Activated B cell treated with CpG ODN at 0.5 μM for 24 hours (primary cell): Measurements from ENCODE around the gene SLCO4A1. TPM values are rescaled to one million over a fixed set of nuclear protein-coding genes. Genes with fewer than 3 reads are reported as not detected.

Source experiments
- ATAC-seq: fragments of 200-7000 bp; cut with Tn5 transposase; one replicate; pipeline ENCODE4 v1.10.0; 2021; ENCODE audit warnings: low read depth, mild to moderate bottlenecking, moderate library complexity
- CTCF ChIA-PET: fragments of 350-600 bp; sonication (Branson Sonifier 250); formaldehyde crosslinking; loops from one replicate; lab custom pipeline; 2021; ENCODE audit warnings: antibody characterized with exemption; lab: Charles Lee
- POLR2A ChIA-PET: fragments of 350-600 bp; sonication (Branson Sonifier 250); formaldehyde crosslinking; loops from one replicate; lab custom pipeline; 2021; ENCODE audit warnings: antibody characterized with exemption; lab: Charles Lee
- DNase-seq: peaks from one replicate; pipeline ENCODE4 v3.0.0; 2022
- H3K27ac Mint-ChIP-seq: one replicate; pipeline ENCODE4 v1.8.0; 2020; ENCODE audit warnings: mixed read lengths
- H3K27me3 Mint-ChIP-seq: one replicate; pipeline ENCODE4 v1.8.0; 2021; ENCODE audit warnings: mixed read lengths
- H3K36me3 Mint-ChIP-seq: one replicate; pipeline ENCODE4 v1.8.0; 2021; ENCODE audit warnings: low read depth, mixed read lengths
- H3K4me1 Mint-ChIP-seq: one replicate; pipeline ENCODE4 v1.8.0; 2021; ENCODE audit warnings: mixed read lengths
- H3K4me3 Mint-ChIP-seq: one replicate; pipeline ENCODE4 v1.8.0; 2020; ENCODE audit warnings: mild to moderate bottlenecking, mixed read lengths
- H3K9me3 Mint-ChIP-seq: one replicate; pipeline ENCODE4 v1.8.0; 2020; ENCODE audit warnings: mixed read lengths
- intact Hi-C: fragments of 100-400 bp; cut with micrococcal nuclease; formaldehyde crosslinking; loops from one replicate; pipeline ENCODE4 v1.15.1; 2024
- total RNA-seq: library from RNA; stranded (reverse); gene quantifications from 2 replicates; pipeline ENCODE4 v1.2.3, GENCODE V29; 2022
- TF ChIP-seq, protein P1 (sequence below): fragments of 200-600 bp; IDR thresholded peaks from one replicate; pipeline ENCODE4 v1.8.0; 2022; ENCODE audit warnings: antibody characterized with exemption, mild to moderate bottlenecking

The SLCO4A1 gene
- total RNA-seq, 1 donor from 2014 or later, result 38.9 TPM

DNA sequence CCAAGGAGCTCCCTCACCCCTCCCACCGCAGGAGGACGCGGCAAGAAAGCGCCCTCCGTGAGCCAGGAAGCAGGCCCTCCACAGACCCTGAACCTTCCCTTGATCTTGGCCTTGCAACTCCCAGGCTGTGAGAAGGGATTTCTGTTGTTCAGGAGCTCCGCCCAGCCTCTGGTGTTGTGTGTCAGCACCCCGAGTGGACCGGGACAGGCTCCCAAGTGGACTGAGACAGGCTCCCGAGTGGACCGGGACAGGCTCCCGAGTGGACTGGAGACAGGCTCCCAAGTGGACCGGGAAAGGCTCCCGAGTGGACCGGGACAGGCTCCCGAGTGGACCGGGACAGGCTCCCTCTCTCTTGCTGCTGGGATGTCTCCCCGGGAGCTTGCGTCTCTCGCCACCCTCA lies 57.0 kb downstream of the SLCO4A1 start:
- intact Hi-C loops, result loop anchor here (10.0 kb wide), 1 partner anchor 56 kb away; no protein-coding TSS in a partner anchor

DNA sequence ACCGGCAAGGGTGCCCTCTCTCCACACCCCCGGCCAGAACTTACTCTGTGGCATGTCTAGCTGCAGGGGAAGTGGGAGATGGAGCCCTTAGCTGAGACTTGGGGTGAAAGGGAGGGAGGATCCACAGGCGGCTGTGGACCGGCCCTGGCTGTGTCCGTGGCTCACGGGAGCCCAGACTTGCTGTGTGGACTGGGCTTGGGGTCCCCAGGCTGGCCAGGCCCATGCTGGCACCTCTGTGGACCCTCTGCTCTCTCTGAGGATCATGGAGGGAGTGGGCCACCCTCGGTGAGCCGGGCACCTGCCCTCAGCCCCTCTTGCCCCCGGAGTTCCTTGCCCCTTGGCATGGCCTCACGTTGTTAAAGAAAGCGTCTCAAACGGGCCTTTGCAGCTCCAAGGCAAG lies 57.4 kb downstream of the SLCO4A1 start:
- H3K27ac Mint-ChIP-seq, result no peak overlapping the region
- H3K9me3 Mint-ChIP-seq, result no peaks in the 10 kb centered on the region
- TF ChIP-seq, protein P1, sequence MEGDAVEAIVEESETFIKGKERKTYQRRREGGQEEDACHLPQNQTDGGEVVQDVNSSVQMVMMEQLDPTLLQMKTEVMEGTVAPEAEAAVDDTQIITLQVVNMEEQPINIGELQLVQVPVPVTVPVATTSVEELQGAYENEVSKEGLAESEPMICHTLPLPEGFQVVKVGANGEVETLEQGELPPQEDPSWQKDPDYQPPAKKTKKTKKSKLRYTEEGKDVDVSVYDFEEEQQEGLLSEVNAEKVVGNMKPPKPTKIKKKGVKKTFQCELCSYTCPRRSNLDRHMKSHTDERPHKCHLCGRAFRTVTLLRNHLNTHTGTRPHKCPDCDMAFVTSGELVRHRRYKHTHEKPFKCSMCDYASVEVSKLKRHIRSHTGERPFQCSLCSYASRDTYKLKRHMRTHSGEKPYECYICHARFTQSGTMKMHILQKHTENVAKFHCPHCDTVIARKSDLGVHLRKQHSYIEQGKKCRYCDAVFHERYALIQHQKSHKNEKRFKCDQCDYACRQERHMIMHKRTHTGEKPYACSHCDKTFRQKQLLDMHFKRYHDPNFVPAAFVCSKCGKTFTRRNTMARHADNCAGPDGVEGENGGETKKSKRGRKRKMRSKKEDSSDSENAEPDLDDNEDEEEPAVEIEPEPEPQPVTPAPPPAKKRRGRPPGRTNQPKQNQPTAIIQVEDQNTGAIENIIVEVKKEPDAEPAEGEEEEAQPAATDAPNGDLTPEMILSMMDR, result no peak
- H3K4me1 Mint-ChIP-seq, result peaks cover 2% of the 10 kb centered on the region
- DNase-seq, result no peak
- H3K4me3 Mint-ChIP-seq, result no peak overlapping the region
- ChIA-PET CTCF (no interaction called here), POLR2A (no interaction called here)
- H3K27me3 Mint-ChIP-seq, result peaks cover 9% of the 10 kb centered on the region
- intact Hi-C loops, result loop anchor here (10.0 kb wide), 1 partner anchor 55 kb away; no protein-coding TSS in a partner anchor
- no peaks in the 10 kb centered on the region for H3K36me3 Mint-ChIP-seq
- no peak for ATAC-seq

More for the DNA sequence above, 57.0 kb downstream of the SLCO4A1 start:
- H3K36me3 Mint-ChIP-seq, result no peaks in the 10 kb centered on the region
- POLR2A ChIA-PET, result no interaction called here
- peaks cover 2% of the 10 kb centered on the region for H3K4me1 Mint-ChIP-seq
- TF ChIP-seq, protein P1, result no peak
- no peaks in the 10 kb centered on the region for H3K9me3 Mint-ChIP-seq
- ATAC-seq (no peak), DNase-seq (no peak)
- H3K4me3 Mint-ChIP-seq, result no peak overlapping the region
- no peak overlapping the region for H3K27ac Mint-ChIP-seq
- CTCF ChIA-PET, result no interaction called here
- H3K27me3 Mint-ChIP-seq, result peaks cover 7% of the 10 kb centered on the region

DNA sequence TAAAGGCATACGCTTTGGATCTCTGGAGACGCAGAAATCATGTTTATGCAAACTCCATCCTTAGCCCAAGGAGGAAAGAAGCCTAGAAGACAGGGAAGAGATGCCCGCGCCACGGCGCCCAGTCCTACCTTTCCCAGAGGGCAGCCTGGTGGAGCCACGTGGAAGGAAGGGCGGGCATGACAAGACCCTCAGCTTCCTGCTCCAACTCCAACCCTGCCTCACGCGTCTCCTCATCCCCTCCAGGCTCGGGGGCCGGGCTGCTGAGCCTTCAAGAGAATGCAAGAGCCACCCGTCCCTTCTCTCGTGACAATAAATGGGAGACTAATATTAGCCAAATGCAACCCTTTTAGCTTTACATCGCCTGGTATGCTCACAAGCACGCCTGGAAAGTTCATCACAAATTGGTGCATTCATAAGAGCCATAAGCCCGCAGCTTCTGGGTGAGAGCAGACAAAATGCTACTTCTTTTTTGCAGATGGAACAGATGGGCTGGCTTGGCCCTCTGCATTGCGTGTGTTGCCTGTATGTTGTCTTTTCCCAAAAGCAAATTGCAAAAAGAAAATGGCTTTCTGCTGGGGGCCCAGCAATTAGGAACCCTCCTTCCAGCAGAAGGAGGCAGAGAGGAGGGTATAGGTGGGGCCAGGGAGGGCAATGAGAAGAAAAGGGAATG lies 58.1 kb downstream of the SLCO4A1 start:
- intact Hi-C loops, result no loop called here
- Mint-ChIP-seq H3K4me3 (no peak overlapping the region), H3K27me3 (peaks cover 6% of the 10 kb centered on the region), H3K9me3 (no peaks in the 10 kb centered on the region), H3K36me3 (no peaks in the 10 kb centered on the region), H3K27ac (no peak overlapping the region), H3K4me1 (peaks cover 2% of the 10 kb centered on the region)
- TF ChIP-seq, protein P1, result no peak
- no peak for ATAC-seq
- ChIA-PET CTCF (no interaction called here), POLR2A (no interaction called here)
- no peak for DNase-seq

DNA sequence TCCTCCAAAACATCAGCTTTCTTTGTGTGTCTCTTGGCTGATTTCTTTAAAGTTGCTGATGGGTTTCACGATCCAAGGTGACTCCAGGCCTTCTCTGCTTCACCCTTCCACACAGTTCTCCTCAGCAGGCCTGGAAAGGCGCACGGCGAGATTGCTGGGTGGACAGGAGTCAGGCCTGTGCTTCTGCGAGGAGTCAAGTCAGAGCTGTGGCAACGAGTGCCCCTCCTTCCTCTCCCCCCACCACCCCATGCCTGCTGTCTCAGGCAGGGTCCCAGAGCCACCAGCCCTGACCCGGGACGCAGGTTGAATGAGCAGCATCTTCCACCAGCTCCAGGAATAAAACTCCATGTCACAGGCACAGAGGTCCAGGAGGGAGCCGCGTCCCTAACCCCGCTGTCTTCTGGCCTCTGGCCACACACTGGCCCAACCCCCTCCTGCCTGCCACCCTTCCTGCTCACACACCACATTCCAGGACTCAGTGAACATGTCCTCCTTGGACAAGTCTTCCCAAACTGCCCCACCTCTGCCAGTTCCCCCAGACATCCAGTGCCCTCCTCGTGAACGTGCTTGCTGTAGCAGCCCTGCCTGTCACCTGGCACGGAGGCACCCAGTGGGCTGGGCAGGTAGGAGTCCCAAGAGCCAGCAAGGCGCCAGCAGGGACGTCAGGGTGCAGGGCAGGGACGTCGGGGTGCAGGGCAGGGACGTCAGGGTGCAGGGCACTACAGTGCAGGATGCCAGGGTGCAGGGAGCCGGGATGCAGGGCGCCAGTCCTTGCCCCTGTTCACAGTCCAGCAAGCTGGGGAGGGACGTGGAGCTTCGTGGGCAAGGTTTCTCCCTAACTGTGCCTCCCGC lies 59.1 kb downstream of the SLCO4A1 start:
- intact Hi-C loops, result no loop called here
- ChIA-PET POLR2A (no interaction called here), CTCF (no interaction called here)
- H3K4me3 Mint-ChIP-seq, result no peak overlapping the region
- no peak for ATAC-seq
- no peak for DNase-seq
- no peaks in the 10 kb centered on the region for H3K9me3 Mint-ChIP-seq
- no peak overlapping the region for H3K27ac Mint-ChIP-seq
- peaks cover 6% of the 10 kb centered on the region for H3K27me3 Mint-ChIP-seq
- peaks cover 2% of the 10 kb centered on the region for H3K4me1 Mint-ChIP-seq
- no peaks in the 10 kb centered on the region for H3K36me3 Mint-ChIP-seq
- TF ChIP-seq, protein P1, result no peak

DNA sequence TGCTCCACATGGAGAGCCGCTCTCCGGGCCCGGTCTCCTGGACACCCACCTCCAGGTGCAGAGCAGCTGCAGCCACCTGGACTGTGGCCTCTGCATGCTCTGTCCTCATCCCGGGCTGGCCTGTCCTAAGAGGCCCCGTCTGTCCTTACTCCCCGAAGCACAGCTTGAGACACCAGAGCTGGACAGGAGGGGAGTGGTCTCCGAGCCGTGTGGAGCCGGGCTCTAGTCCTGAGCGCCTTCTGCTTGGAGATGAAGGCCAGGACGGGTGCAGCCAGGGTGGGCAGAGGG lies 59.7 kb downstream of the SLCO4A1 start:
- H3K9me3 Mint-ChIP-seq, result no peaks in the 10 kb centered on the region
- no peak overlapping the region for H3K27ac Mint-ChIP-seq
- H3K4me3 Mint-ChIP-seq, result no peak overlapping the region
- POLR2A ChIA-PET, result no interaction called here
- peaks cover 2% of the 10 kb centered on the region for H3K4me1 Mint-ChIP-seq
- TF ChIP-seq, protein P1, result no peak
- intact Hi-C loops, result no loop called here
- H3K36me3 Mint-ChIP-seq, result no peaks in the 10 kb centered on the region
- ATAC-seq, result no peak
- CTCF ChIA-PET, result no interaction called here
- peaks cover 9% of the 10 kb centered on the region for H3K27me3 Mint-ChIP-seq
- no peak for DNase-seq
